CD4-positive, alpha-beta T cell treated with Interleukin-15 for 4 hours (primary cell): Measurements from ENCODE around the gene LSR.

Experiments used
- DNase-seq: peaks from one replicate; pipeline ENCODE4 v3.0.0-alpha.2; 2020; ENCODE audit warnings: low spot score

LSR gene

GRCh38 chr19:35303357-35303915 lies 54.6 kb downstream of the LSR start:
- no peak for DNase-seq

GRCh38 chr19:35304036-35304435 lies 55.2 kb downstream of the LSR start:
- DNase-seq, result no peak

DNA sequence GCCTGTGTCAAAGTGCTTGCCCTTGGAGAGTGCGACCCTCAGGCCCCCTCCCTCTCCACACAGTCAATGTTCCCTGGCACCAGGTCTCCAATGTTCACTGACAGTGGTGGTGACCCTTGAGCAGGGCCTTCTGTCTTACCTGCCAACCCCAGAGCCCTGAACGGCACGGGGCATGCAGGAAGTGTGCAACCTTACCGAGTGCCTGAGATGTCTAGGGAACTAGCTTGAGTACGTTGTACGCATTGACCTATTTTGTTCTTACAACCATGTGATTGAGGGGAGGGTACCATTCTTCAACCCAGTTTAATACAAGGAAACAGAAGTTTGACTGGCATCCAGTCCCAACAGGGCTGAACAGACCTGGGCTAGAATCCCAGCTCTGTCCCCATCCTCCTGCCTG lies 56.4 kb downstream of the LSR start:
- DNase-seq, result no peak

DNA sequence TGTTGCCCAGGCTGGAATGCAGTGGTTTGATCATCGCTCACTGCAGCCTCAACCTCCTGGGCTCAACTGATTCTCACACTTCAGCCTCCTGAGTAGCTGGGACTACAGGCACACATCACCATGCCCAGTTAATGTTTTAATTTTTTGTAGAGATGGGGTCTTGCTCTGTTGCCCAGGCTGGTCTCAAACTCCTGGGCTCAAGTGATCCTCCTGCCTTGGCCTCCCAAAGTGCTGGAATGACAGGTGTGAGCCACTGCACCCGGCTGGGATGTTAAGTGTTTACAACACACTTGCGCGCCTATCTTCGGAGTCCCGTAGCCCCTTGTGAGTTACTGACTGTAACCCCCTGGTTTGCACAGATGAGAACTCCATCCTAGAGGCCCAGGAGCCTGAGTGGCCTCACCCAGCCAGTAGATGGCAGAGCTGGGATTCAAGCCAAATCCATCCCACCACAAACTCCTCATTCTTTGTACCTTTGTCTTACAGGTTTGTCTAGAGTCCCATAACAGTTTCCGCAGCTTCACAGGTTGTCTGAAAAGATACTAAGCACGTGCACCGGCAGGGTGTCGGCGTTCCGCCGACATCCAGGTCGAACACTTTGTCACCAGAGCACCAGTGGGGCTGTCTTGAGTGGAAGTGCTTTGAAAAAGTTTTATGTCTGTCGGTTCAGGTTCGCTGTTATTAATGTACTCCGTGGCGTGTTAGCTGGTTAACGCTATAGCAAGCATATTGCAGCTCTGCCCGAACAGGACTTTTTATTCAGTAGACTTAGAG lies 57.9 kb downstream of the LSR start:
- DNase-seq, result no peak

GRCh38 chr19:35307931-35308330 lies 59.1 kb downstream of the LSR start:
- DNase-seq, result no peak

DNA sequence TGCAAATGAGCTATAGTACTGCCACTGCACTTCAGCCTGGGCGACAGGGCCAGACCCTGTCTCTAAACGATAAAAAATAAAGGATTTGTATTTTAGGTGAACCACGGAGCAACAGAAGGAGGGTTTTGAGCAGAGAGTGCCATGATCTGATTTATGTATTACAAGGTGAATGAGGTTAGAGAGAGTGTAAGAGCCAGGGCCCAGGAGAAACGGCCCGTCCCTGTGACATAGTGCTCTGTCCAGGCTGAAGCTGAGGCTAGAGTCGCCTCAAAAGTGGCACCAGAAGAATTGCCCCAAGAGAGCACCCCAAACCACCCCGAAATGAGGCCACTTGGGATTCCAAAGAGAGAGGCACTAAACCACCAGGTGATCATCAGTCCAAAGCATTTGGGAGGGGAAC lies 60.1 kb downstream of the LSR start:
- no peak for DNase-seq

DNA sequence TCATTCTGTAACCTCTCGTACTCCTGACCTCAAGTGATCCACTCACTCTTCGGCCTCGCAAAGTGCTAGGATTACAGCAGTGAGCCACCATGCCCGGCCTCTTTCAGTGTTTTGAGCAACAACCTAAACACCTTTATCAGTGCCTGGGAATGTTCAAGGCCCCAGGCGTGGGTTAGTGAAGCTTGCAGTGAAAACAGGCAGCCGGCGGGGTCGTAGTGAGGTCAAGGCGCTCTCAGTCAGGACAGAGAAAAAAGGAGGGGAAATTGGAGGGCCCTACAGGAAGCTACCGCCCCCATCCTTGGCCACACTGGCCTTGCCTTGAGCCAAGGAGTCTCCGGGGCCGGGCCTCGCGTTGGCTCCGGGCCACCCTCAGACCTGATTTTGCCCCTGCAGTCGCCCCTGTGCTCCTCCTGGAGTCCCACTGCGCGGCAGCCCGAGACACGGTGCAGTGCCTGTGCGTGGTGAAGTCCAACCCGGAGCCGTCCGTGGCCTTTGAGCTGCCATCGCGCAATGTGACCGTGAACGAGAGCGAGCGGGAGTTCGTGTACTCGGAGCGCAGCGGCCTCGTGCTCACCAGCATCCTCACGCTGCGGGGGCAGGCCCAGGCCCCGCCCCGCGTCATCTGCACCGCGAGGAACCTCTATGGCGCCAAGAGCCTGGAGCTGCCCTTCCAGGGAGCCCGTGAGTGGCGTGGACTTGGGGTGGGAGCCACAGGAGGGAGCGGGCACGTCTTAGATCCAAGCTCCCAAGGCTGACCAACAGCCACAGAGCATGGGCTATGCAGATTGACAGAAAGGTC lies 60.9 kb downstream of the LSR start:
- no peak for DNase-seq

DNA sequence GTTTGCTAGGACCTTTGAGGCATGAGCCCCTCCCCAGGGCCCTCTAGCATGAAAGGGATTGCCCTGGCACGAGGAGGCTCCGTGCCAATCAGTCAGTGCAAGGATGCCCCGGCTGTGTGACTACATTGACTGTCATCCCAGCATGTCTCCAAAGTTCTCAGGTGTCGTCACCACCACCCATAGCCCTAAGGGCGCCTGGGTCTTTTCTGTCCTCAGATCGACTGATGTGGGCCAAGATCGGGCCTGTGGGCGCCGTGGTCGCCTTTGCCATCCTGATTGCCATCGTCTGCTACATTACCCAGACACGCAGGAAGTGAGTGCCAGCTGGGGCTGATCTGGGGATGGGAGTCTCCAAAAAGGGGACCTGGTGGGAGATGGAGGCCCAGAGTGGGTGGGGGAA lies 61.5 kb downstream of the LSR start:
- DNase-seq, result no peak

DNA sequence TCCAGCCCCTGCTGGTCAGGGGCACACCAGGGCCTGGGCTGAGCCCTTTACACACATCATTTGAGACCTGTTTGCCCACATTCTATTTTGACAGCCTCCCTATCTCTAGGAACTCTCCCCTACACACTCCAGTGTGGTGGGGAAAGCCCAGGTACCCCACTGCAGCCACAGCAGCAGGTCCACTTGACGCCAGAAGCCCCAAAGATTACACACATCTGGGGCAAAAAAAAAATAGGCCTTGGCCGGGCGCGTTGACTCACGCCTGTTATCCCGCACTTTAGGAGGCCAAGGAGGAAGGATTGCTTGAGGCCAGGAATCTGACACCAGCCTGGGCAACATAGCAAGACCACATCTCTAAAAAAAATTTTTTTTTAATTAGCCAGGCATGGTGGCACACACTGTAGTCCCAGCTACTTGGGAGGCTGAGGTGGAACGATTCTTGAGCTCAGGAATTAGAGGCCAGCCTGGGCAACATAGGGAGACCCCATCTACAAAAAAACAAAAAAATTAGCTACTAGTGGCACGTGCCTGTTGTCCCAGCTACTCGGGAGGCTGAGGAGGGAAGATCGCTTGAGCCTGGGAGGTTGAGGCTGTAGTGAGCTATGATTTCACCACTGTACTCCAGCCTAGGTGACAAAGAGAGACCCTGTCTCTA lies 62.1 kb downstream of the LSR start:
- no peak for DNase-seq

DNA sequence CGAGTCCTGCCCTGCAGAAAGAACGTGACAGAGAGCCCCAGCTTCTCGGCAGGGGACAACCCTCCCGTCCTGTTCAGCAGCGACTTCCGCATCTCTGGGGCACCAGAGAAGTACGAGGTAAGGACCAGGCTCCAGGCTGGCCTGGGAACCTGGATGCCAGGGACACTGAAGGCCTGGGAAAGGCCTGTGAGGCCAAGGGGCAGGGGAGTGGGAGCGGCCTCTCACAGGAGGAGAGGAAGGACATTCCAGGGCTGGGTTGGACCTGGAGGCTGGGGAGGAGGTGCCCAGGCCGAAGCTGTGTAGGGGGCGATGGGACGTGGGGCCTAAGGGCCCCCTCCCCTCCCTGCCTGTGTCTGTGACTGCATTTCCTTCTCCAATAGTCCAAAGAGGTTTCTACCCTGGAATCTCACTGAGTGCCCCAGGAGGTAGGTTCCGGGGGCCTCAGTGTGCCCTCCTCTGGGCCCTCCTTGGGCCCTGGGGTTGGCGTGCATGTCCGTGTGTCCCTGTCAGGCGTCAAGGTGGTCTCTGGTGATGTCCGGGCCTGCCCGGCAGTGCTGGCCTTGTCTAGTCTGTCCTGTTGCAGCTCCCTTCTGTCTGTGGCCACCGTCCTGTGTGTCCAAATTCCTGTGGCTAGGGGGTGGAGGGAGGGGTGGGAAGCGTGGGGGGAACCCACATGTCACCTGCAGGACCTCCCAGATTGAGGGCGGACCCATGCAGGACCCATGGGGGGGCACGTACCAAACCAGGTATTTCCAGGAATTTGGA lies 63.3 kb downstream of the LSR start:
- no peak for DNase-seq

GRCh38 chr19:35313587-35313986 lies 64.8 kb downstream of the LSR start:
- no peak for DNase-seq

- no peak for DNase-seq
These were observed 65.2 kb downstream of the LSR start for GRCh38 chr19:35314031-35314430.

DNA sequence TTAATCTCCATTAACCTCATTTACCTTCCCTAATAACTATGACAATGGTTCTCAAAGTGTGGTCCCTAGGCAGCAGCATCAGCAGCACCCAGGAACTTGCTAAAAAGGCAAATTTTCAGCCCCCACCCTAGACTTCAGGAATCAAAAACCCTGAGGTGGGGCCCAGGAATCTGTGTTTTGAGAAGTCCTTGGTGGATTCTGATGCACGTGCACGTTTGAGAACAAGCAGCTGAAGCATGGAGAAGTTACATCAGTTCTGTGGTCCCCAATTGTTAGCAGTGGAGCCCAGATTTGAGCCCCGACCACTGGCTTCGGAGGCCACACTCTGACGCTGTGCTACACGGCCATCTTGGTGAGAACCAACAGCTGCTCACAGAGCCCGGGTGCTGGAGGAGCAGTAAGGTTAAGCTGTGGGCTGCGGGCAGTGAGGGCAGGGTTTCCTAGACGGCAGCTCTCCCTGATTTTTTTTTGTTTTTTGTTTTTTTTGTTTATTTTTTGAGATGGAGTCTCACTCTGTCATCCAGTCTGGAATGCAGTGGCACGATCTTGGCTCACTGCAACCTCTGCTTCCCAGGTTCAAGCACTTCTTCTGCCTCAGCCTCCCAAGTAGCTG lies 66.2 kb downstream of the LSR start:
- no peak for DNase-seq

DNA sequence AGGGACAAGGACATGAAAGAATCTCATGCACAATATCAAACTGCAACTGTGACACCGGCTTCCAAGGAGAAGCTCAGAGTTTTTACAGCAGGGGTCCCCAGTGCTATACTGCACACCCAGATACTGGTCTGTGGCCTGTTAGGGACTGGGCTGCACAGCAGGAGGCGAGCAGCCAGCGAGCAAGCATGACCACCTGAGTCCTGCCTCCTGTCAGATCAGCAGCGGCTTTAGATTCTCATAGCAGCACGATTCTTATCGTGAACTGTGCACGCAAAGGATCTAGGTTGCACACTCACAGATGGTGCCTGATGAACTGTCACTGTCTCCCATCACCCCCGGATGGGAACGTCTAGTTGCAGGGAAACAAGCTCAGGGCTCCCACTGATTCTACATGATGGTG lies 67.1 kb downstream of the LSR start:
- DNase-seq, result no peak

- no peak for DNase-seq
These were observed 67.8 kb downstream of the LSR start for GRCh38 chr19:35316560-35316959.
